HepG2 (cell line): ENCODE results near the gene DPYD. TPM values are rescaled to one million over a fixed set of nuclear protein-coding genes. Genes with fewer than 3 reads are reported as not detected.

Source experiments
- ATAC-seq: fragments of 200-7000 bp; cut with Tn5 transposase; 3 replicates; pipeline ENCODE4 v1.9.1; 2020; ENCODE audit warnings: mild to moderate bottlenecking, moderate library complexity
- BruUV-seq: library from RNA; stranded (reverse); fragments of 400-500 nt; replicated peaks from 2 replicates; lab custom pipeline; 2021; lab: Mats Ljungman, UMichigan
- CTCF ChIA-PET: fragments of 300-600 bp; formaldehyde crosslinking; extraction: SDS; loops from one replicate; lab custom pipeline; 2021; ENCODE audit warnings: low total read pairs, inconsistent platforms, low intra/inter-chr PET ratio; lab: Yijun Ruan, JAX
- POLR2A ChIA-PET: fragments of 350-600 bp; sonication (Branson Sonifier 250); formaldehyde crosslinking; loops from one replicate; lab custom pipeline; 2020; ENCODE audit warnings: antibody characterized with exemption, inconsistent platforms; lab: Yijun Ruan, JAX
- DNase-seq: peaks from one replicate; pipeline ENCODE4 v3.0.0-alpha.2; 2015; ENCODE audit warnings: low spot score
- FAIRE-seq: peaks from 3 replicates; lab custom pipeline; 2011; peaks lifted over from hg19 to GRCh38; lab: Jason Lieb, UNC
- H2AFZ ChIP-seq: one replicate; pipeline ENCODE4 v1.6.1; 2011; ENCODE audit warnings: low read length, inconsistent platforms
- H3K27ac ChIP-seq: fragments of 300-600 bp; 3 replicates; pipeline ENCODE4 v1.8.0; 2011; ENCODE audit warnings: mixed run types, mild to moderate bottlenecking, mixed read lengths, low read length, inconsistent platforms; ENCODE audit not compliant: insufficient read depth; ENCODE audit errors: extremely low read length
- H3K27me3 ChIP-seq, 2 experiments: fragments of 200-600 bp in 1 of 2; 2 replicates in 1 of 2; 3 replicates in 1 of 2; pipeline versions ENCODE4 v1.6.0 to v1.8.0; 2011; ENCODE audit warnings: low read length in 2 of 2, mild to moderate bottlenecking in 2 of 2, moderate library complexity in 2 of 2, inconsistent platforms in 1 of 2; ENCODE audit not compliant: insufficient read depth in 2 of 2, control insufficient read depth in 1 of 2
- H3K36me3 ChIP-seq, 2 experiments: fragments of 200-600 bp in 1 of 2; replicated peaks in 1 of 2; 2 replicates in 1 of 2; 3 replicates in 1 of 2; pipeline versions ENCODE4 v1.5.1 to v1.8.0; 2011; ENCODE audit warnings: low read length in 2 of 2, inconsistent platforms in 1 of 2; ENCODE audit not compliant: insufficient read depth in 2 of 2, control insufficient read depth in 1 of 2
- H3K4me1 ChIP-seq: 2 replicates; pipeline ENCODE4 v1.5.1; 2012; ENCODE audit warnings: low read length, inconsistent platforms; ENCODE audit not compliant: insufficient read depth
- H3K4me2 ChIP-seq: 2 replicates; pipeline ENCODE4 v1.6.0; 2011; ENCODE audit warnings: low read depth, low read length, inconsistent platforms
- H3K4me3 ChIP-seq, 3 experiments: fragments of 200-600 bp in 1 of 3; sonication (generic), shearing (Covaris generic) in 1 of 3; replicated peaks in 1 of 3; 2 replicates each; pipeline ENCODE4 v1.5.1; 2011 to 2016; ENCODE audit warnings: low read length in 3 of 3, inconsistent platforms in 2 of 3, low read depth in 2 of 3, mild to moderate bottlenecking in 2 of 3, control low read depth in 1 of 3, mixed read lengths in 1 of 3; ENCODE audit not compliant: insufficient read depth in 1 of 3
- H3K79me2 ChIP-seq: one replicate; pipeline ENCODE4 v1.6.1; 2011; ENCODE audit warnings: low read length, inconsistent platforms; ENCODE audit not compliant: insufficient read depth
- H3K9ac ChIP-seq: 2 replicates; pipeline ENCODE4 v1.6.0; 2011; ENCODE audit warnings: mild to moderate bottlenecking, low read depth, low read length, inconsistent platforms; ENCODE audit not compliant: insufficient read depth
- H3K9me3 ChIP-seq: 2 replicates; pipeline ENCODE4 v1.5.1; 2012; ENCODE audit warnings: mild to moderate bottlenecking, low read length
- H4K20me1 ChIP-seq: 2 replicates; pipeline ENCODE4 v1.6.0; 2011; ENCODE audit warnings: inconsistent platforms, mild to moderate bottlenecking, low read length, moderate library complexity; ENCODE audit not compliant: insufficient read depth
- ATF5 ChIP-seq: sonication (generic); formaldehyde crosslinking; IDR thresholded peaks from 2 replicates; pipeline ENCODE4 v1.4.0; 2020; ENCODE audit warnings: mild to moderate bottlenecking, low read depth, missing genetic modification reagents
- CSRNP2 ChIP-seq: sonication (generic); formaldehyde crosslinking; conservative IDR thresholded peaks from 2 replicates; pipeline ENCODE4 v1.8.0; 2022; ENCODE audit warnings: low read depth, missing genetic modification reagents
- ELK4 ChIP-seq: sonication (generic); formaldehyde crosslinking; IDR thresholded peaks from 2 replicates; pipeline ENCODE4 v1.9.0; 2021; ENCODE audit warnings: missing genetic modification reagents, borderline replicate concordance
- FOXO1 ChIP-seq: sonication (generic); formaldehyde crosslinking; IDR thresholded peaks from 2 replicates; pipeline ENCODE4 v1.4.0; 2020; ENCODE audit warnings: missing genetic modification reagents
- HINFP ChIP-seq: sonication (generic); formaldehyde crosslinking; IDR thresholded peaks from 2 replicates; pipeline ENCODE4 v1.4.0; 2020; ENCODE audit warnings: low read depth, mild to moderate bottlenecking, missing genetic modification reagents
- IKZF1 ChIP-seq: fragments of 450-650 bp; IDR thresholded peaks from 2 replicates; pipeline ENCODE4 v1.7.1; 2016
- JUN ChIP-seq: sonication (generic); formaldehyde crosslinking; IDR thresholded peaks from 2 replicates; pipeline ENCODE4 v1.4.0; 2020; ENCODE audit warnings: mild to moderate bottlenecking, missing genetic modification reagents
- NR0B2 ChIP-seq: sonication (generic); formaldehyde crosslinking; IDR thresholded peaks from 2 replicates; pipeline ENCODE4 v1.4.0; 2020; ENCODE audit warnings: mild to moderate bottlenecking, missing genetic modification reagents
- NR2C2 ChIP-seq: sonication (generic); formaldehyde crosslinking; IDR thresholded peaks from 2 replicates; pipeline ENCODE4 v1.4.0; 2020; ENCODE audit warnings: missing genetic modification reagents, mild to moderate bottlenecking, moderate library complexity, borderline replicate concordance
- REXO4 ChIP-seq: sonication (generic); formaldehyde crosslinking; IDR thresholded peaks from 2 replicates; pipeline ENCODE4 v1.8.0; 2022; ENCODE audit warnings: missing genetic modification reagents, mild to moderate bottlenecking, borderline replicate concordance
- SP140L ChIP-seq: sonication (generic); formaldehyde crosslinking; IDR thresholded peaks from 2 replicates; pipeline ENCODE4 v1.4.0; 2020; ENCODE audit warnings: missing genetic modification reagents, borderline replicate concordance
- ZFP36L2 ChIP-seq: sonication (generic); formaldehyde crosslinking; IDR thresholded peaks from 2 replicates; pipeline ENCODE4 v1.4.0; 2020; ENCODE audit warnings: missing genetic modification reagents
- ZNF292 ChIP-seq: sonication (generic); formaldehyde crosslinking; IDR thresholded peaks from 2 replicates; pipeline ENCODE4 v1.8.1; 2022; ENCODE audit warnings: mild to moderate bottlenecking, low read depth, missing genetic modification reagents, borderline replicate concordance
- ZNF337 ChIP-seq: sonication (generic); formaldehyde crosslinking; IDR thresholded peaks from 2 replicates; pipeline ENCODE4 v1.5.1; 2020; ENCODE audit warnings: missing genetic modification reagents, low read depth, mild to moderate bottlenecking, borderline replicate concordance
- ZNF75D ChIP-seq: sonication (generic); formaldehyde crosslinking; IDR thresholded peaks from 2 replicates; pipeline ENCODE4 v1.8.1; 2023; ENCODE audit warnings: missing genetic modification reagents, mild to moderate bottlenecking, borderline replicate concordance
- WGBS: methylation state at CpG from one replicate; pipeline ENCODE4 v1.1.6; 2017; ENCODE audit warnings: low lambda C conversion rate; 5-methylcytosine and 5-hydroxymethylcytosine counted together
- in situ Hi-C: cut with HindIII; loops from 2 replicates; pipeline ENCODE4 v1.10.0; 2017; ENCODE audit warnings: low pct_unique_long_range_greater_than_20kb; ENCODE audit not compliant: extremely low pct_ligation_motif_present
- intact Hi-C: fragments of 100-400 bp; cut with micrococcal nuclease; formaldehyde crosslinking; loops from one replicate; pipeline ENCODE4 v1.10.0; 2022; ENCODE audit not compliant: unreplicated experiment
- polyA plus RNA-seq, 8 experiments: library from polyadenylated mRNA; depleted of rRNA in 3 of 8; stranded (reverse) in 7 of 8; unstranded in 1 of 8; fragments of >200 nt; fragmentation: Illumina TruSeq in 4 of 8; extraction: Trizol in 4 of 8; gene quantifications; 2 replicates each; pipeline versions ENCODE4 v1.2.1 to v1.2.3, GENCODE V29; 2011 to 2016; ENCODE audit warnings: low read depth in 4 of 8, missing spikeins in 1 of 8, mixed read lengths in 1 of 8; ENCODE audit not compliant: insufficient read depth in 1 of 8
- total RNA-seq, 5 experiments: library from RNA; depleted of rRNA; stranded (reverse); fragments of >200 nt; fragmentation: Illumina TruSeq; extraction: Trizol; gene quantifications; 2 replicates each; pipeline ENCODE4 v1.2.3, GENCODE V29; 2016; ENCODE audit warnings: low read depth in 1 of 5

The DPYD gene
- total and polyA plus RNA-seq, 2 of the 13 experiments (the other 11 are each of a cell fraction or from before 2014, with no cell fraction given): 1.3 to 3.4 TPM

- no peak for TF ChIP-seq ZNF292 (CRISPR knock-in tag)
- TF ChIP-seq, all 625 proteins: peak for 0
Measured at GRCh38 chr1:97139512-97139911, 781.3 kb downstream of the DPYD start (continued).

- DNase-seq (no peak), FAIRE-seq (no peak), ATAC-seq (no peak)
- in situ Hi-C loops: no loop called here
- no peaks in the 10 kb centered on the region for H3K27me3 ChIP-seq
- H3K36me3 ChIP-seq: no peaks in the 10 kb centered on the region
- no peaks in the 10 kb centered on the region for H3K9me3 ChIP-seq
- H3K4me3 ChIP-seq: no peak overlapping the region
- no peaks in the 10 kb centered on the region for H3K79me2 ChIP-seq
- H2AFZ ChIP-seq: no peak overlapping the region
- no peak overlapping the region for H3K9ac ChIP-seq
- H3K4me1 ChIP-seq: no peaks in the 10 kb centered on the region
- no peak for TF ChIP-seq ATF5 (CRISPR knock-in tag)
- TF ChIP-seq IKZF1: no peak
- TF ChIP-seq ZNF337 (CRISPR knock-in tag): no peak
- no peak for TF ChIP-seq ZNF75D
- TF ChIP-seq ELK4 (CRISPR knock-in tag): no peak
- TF ChIP-seq FOXO1 (CRISPR knock-in tag): no peak
- no peak for TF ChIP-seq JUN (CRISPR knock-in tag)
- TF ChIP-seq NR0B2 (CRISPR knock-in tag): no peak
- TF ChIP-seq REXO4: no peak
- TF ChIP-seq HINFP: no peak
- no peak for TF ChIP-seq CSRNP2 (CRISPR knock-in tag)
- TF ChIP-seq NR2C2 (CRISPR knock-in tag): no peak
- TF ChIP-seq ZFP36L2 (CRISPR knock-in tag): no peak
- no peak for TF ChIP-seq SP140L (CRISPR knock-in tag)
- ChIA-PET POLR2A (no interaction called here), CTCF (no interaction called here)
- H3K27ac ChIP-seq: no peak overlapping the region
- BruUV-seq: no TSS peak
- H4K20me1 ChIP-seq: no peaks in the 10 kb centered on the region
- intact Hi-C loops: loop anchor here (2.0 kb wide), 1 partner anchor 912 kb away; no protein-coding TSS in a partner anchor
- 39% methylated on average over 4 of the region's 4 CpGs for WGBS
- H3K4me2 ChIP-seq: 0 out of 2 replicates have a peak overlapping the region, but pooled peaks have one; percentile 9
Measured at GRCh38 chr1:97138515-97139032, 782.3 kb downstream of the DPYD start.
